ENCODE measurements around the gene KRT80. TPM values are rescaled to one million over a fixed set of nuclear protein-coding genes. Genes with fewer than 3 reads are reported as not detected.

Gene KRT80
- total and polyA plus RNA-seq, 2 of the 13 experiments (the other 11 are each of a cell fraction or from before 2014, with no cell fraction given), result 0.27 to 0.53 TPM

DNA sequence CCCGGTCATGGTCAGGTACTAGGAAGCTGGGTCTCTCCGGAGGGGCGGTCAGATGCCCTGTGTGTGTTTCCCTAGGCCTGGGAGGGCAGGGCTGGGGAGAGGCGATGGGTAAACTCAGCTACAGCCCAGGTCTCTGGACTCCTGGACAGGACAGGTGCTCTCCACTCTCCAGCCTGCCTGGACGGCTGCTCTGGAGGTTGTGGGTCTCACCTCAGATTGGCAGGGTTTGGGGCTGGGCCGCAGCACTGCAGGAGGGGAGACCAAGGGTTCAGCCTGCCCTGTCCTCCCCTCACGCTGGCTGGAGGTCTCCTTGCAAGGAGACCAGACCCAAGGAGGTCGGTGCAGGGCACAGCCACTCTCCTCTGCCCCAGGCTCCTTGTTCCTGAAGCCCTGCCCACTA is 7.8 kb downstream of the KRT80 start:
- no peak for ATAC-seq
- no peak for FAIRE-seq
- WGBS (ENCODE audit: low lambda C conversion rate), result 52% methylated on average over 4 of the region's 8 CpGs
- TF ChIP-seq, protein P1, sequence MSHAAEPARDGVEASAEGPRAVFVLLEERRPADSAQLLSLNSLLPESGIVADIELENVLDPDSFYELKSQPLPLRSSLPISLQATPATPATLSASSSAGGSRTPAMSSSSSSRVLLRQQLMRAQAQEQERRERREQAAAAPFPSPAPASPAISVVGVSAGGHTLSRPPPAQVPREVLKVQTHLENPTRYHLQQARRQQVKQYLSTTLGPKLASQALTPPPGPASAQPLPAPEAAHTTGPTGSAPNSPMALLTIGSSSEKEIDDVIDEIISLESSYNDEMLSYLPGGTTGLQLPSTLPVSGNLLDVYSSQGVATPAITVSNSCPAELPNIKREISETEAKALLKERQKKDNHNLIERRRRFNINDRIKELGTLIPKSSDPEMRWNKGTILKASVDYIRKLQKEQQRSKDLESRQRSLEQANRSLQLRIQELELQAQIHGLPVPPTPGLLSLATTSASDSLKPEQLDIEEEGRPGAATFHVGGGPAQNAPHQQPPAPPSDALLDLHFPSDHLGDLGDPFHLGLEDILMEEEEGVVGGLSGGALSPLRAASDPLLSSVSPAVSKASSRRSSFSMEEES (CRISPR knock-in tag; IDR thresholded peaks at IDR 0.05), result no peak
- TF ChIP-seq, protein P2, sequence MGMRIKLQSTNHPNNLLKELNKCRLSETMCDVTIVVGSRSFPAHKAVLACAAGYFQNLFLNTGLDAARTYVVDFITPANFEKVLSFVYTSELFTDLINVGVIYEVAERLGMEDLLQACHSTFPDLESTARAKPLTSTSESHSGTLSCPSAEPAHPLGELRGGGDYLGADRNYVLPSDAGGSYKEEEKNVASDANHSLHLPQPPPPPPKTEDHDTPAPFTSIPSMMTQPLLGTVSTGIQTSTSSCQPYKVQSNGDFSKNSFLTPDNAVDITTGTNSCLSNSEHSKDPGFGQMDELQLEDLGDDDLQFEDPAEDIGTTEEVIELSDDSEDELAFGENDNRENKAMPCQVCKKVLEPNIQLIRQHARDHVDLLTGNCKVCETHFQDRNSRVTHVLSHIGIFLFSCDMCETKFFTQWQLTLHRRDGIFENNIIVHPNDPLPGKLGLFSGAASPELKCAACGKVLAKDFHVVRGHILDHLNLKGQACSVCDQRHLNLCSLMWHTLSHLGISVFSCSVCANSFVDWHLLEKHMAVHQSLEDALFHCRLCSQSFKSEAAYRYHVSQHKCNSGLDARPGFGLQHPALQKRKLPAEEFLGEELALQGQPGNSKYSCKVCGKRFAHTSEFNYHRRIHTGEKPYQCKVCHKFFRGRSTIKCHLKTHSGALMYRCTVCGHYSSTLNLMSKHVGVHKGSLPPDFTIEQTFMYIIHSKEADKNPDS (CRISPR knock-in tag; IDR thresholded peaks at IDR 0.05), result no peak
- Histone ChIP-seq H4K20me1 (ENCODE audit: insufficient read depth, low read length) (no peaks in the 10 kb centered on the region), H3K4me2 (ENCODE audit: low read depth, low read length) (no peak overlapping the region), H3K27ac (ENCODE audit: extremely low read length, insufficient read depth, low read length) (no peak overlapping the region), H3K27me3 (ENCODE audit: control insufficient read depth in 1 of 2, insufficient read depth in 2 of 2, low read length in 2 of 2) (peaks cover 0 to 2% of the 10 kb centered on the region in 2 experiments; a peak in 2 of 5 replicates), H2AFZ (ENCODE audit: low read length) (no peak overlapping the region), H3K9ac (ENCODE audit: insufficient read depth, low read depth, low read length) (no peak overlapping the region), H3K4me3 (replicated peaks in 1 of 3; ENCODE audit: insufficient read depth in 1 of 3, low read depth in 2 of 3, low read length in 3 of 3) (no peak overlapping the region), H3K9me3 (ENCODE audit: low read length) (no peaks in the 10 kb centered on the region), H3K4me1 (ENCODE audit: insufficient read depth, low read length) (no peaks in the 10 kb centered on the region), H3K36me3 (replicated peaks in 1 of 2; ENCODE audit: control insufficient read depth in 1 of 2, insufficient read depth in 2 of 2, low read length in 2 of 2) (no peaks in the 10 kb centered on the region), H3K79me2 (ENCODE audit: insufficient read depth, low read length) (no peaks in the 10 kb centered on the region)
- DNase-seq (ENCODE audit: low spot score), result no peak
- BruUV-seq (replicated peaks), result no TSS peak
- in situ Hi-C loops (cut with HindIII; ENCODE audit: extremely low pct_ligation_motif_present, low pct_unique_long_range_greater_than_20kb) (no loop called here), intact Hi-C loops (cut with micrococcal nuclease; ENCODE audit: unreplicated experiment) (no loop called here)
- ChIA-PET CTCF (ENCODE audit: low intra/inter-chr PET ratio, low total read pairs) (no interaction called here), POLR2A (no interaction called here)

DNA sequence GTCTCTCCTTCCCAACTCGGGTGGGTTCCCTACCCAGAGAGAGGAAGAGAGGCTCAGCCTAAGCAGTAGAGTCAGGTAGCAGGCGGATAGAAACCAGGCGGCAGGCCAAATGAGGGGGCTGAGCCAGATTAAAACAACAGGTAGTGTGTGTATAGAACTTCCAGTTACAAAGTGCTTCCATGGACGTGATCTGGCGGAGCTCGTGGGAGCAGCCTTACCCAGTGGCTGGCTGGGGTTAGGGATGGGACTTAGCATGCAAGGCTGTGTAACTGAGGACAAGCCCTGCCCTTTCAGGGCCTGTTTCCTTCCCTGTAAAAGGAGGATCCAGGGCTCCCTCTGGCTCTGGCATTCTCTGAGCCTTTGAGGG is 8.3 kb downstream of the KRT80 start:
- Histone ChIP-seq H3K9ac (ENCODE audit: insufficient read depth, low read depth, low read length) (no peak overlapping the region), H3K36me3 (replicated peaks in 1 of 2; ENCODE audit: control insufficient read depth in 1 of 2, insufficient read depth in 2 of 2, low read length in 2 of 2) (no peaks in the 10 kb centered on the region), H3K79me2 (ENCODE audit: insufficient read depth, low read length) (no peaks in the 10 kb centered on the region), H3K27me3 (ENCODE audit: control insufficient read depth in 1 of 2, insufficient read depth in 2 of 2, low read length in 2 of 2) (peaks cover 0 to 2% of the 10 kb centered on the region in 2 experiments; a peak in 2 of 5 replicates), H4K20me1 (ENCODE audit: insufficient read depth, low read length) (no peaks in the 10 kb centered on the region), H2AFZ (ENCODE audit: low read length) (no peak overlapping the region), H3K4me1 (ENCODE audit: insufficient read depth, low read length) (no peaks in the 10 kb centered on the region), H3K27ac (ENCODE audit: extremely low read length, insufficient read depth, low read length) (no peak overlapping the region), H3K4me3 (replicated peaks in 1 of 3; ENCODE audit: insufficient read depth in 1 of 3, low read depth in 2 of 3, low read length in 3 of 3) (no peak overlapping the region), H3K9me3 (ENCODE audit: low read length) (no peaks in the 10 kb centered on the region), H3K4me2 (ENCODE audit: low read depth, low read length) (no peak overlapping the region)
- intact Hi-C loops (cut with micrococcal nuclease; ENCODE audit: unreplicated experiment) (no loop called here), in situ Hi-C loops (cut with HindIII; ENCODE audit: extremely low pct_ligation_motif_present, low pct_unique_long_range_greater_than_20kb) (no loop called here)
- 39% methylated on average over 6 of the region's 6 CpGs for WGBS (ENCODE audit: low lambda C conversion rate)
- DNase-seq (ENCODE audit: low spot score) (no peak), FAIRE-seq (no peak), ATAC-seq (no peak)
- no TSS peak for BruUV-seq (replicated peaks)
- POLR2A ChIA-PET, result no interaction called here
- CTCF ChIA-PET (ENCODE audit: low intra/inter-chr PET ratio, low total read pairs), result no interaction called here
- TF ChIP-seq, protein P3, sequence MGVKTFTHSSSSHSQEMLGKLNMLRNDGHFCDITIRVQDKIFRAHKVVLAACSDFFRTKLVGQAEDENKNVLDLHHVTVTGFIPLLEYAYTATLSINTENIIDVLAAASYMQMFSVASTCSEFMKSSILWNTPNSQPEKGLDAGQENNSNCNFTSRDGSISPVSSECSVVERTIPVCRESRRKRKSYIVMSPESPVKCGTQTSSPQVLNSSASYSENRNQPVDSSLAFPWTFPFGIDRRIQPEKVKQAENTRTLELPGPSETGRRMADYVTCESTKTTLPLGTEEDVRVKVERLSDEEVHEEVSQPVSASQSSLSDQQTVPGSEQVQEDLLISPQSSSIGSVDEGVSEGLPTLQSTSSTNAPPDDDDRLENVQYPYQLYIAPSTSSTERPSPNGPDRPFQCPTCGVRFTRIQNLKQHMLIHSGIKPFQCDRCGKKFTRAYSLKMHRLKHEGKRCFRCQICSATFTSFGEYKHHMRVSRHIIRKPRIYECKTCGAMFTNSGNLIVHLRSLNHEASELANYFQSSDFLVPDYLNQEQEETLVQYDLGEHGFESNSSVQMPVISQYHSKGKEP (CRISPR knock-in tag; IDR thresholded peaks at IDR 0.05), result no peak
- TF ChIP-seq, protein P4, sequence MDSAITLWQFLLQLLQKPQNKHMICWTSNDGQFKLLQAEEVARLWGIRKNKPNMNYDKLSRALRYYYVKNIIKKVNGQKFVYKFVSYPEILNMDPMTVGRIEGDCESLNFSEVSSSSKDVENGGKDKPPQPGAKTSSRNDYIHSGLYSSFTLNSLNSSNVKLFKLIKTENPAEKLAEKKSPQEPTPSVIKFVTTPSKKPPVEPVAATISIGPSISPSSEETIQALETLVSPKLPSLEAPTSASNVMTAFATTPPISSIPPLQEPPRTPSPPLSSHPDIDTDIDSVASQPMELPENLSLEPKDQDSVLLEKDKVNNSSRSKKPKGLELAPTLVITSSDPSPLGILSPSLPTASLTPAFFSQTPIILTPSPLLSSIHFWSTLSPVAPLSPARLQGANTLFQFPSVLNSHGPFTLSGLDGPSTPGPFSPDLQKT (CRISPR knock-in tag; IDR thresholded peaks at IDR 0.05; ENCODE audit: borderline replicate concordance), result no peak
- TF ChIP-seq MBD4 (IDR thresholded peaks at IDR 0.05; ENCODE audit: borderline replicate concordance, low read length), result no peak
- no peak for TF ChIP-seq POLR2A (IDR thresholded peaks at IDR 0.05; ENCODE audit: insufficient read depth in 1 of 2, low read depth in 2 of 2, low read length in 2 of 2)
- TF ChIP-seq ZNF678 (CRISPR knock-in tag; IDR thresholded peaks at IDR 0.05), result no peak
- TF ChIP-seq MIER3 (CRISPR knock-in tag; IDR thresholded peaks at IDR 0.05; ENCODE audit: borderline replicate concordance), result no peak
- no peak for TF ChIP-seq FOXP1 (IDR thresholded peaks at IDR 0.05)
- no peak for TF ChIP-seq FOXP1 (CRISPR knock-in tag; IDR thresholded peaks at IDR 0.05)
- no peak for TF ChIP-seq ZNF776 (CRISPR knock-in tag; IDR thresholded peaks at IDR 0.05)
- no peak for TF ChIP-seq NCOA5 (CRISPR knock-in tag; IDR thresholded peaks at IDR 0.05)
- TF ChIP-seq, protein P5, sequence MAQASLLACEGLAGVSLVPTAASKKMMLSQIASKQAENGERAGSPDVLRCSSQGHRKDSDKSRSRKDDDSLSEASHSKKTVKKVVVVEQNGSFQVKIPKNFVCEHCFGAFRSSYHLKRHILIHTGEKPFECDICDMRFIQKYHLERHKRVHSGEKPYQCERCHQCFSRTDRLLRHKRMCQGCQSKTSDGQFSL (CRISPR knock-in tag; IDR thresholded peaks at IDR 0.05), result no peak
- no peak for TF ChIP-seq ZNF3 (CRISPR knock-in tag; IDR thresholded peaks at IDR 0.05)
